ENCODE measurements around the gene IFI35. TPM values are rescaled to one million over a fixed set of nuclear protein-coding genes. Genes with fewer than 3 reads are reported as not detected.

IFI35 gene
- total RNA-seq, 1 donor from 2014 or later, result 60.5 TPM

DNA sequence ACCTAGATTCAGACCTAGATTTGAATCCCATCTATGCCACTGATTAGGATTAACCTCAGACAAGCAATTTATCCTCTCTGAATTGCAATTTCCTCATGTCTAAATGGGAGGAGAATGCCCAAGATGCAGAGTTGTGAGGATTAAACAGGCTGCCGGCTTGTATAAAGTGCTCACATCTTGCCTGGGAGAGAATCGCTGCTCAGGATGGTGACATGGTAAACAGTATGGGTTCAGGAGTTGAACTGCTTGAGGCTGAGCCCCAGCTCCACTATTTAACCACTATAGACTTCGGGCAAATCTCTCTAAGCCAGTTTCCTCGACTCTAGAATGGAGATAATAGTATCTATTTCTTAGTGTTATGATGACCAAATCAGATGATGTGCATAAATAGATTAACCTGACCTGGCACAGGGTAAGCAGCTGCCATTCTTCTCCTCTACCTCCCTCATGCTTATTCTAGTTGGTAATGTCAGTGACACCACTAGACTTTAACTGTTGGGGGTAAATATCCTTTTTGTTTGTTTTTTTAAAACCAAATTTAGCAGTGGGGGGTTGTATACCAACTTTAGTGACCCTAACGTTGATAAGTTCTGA lies 9.1 kb upstream of the IFI35 start:
- peak overlapping the region; percentile 99 for H3K4me3 Mint-ChIP-seq (ENCODE audit: unreplicated experiment)
- Histone ChIP-seq H3K27me3 (ENCODE audit: insufficient read depth, low read length) (no peaks in the 10 kb centered on the region), H3K27ac (ENCODE audit: low read depth, low read length) (peak overlapping the region; percentile 38), H3K4me3 (ENCODE audit: insufficient read depth, low read depth, low read length) (peak overlapping the region; percentile 43), H3K4me1 (ENCODE audit: insufficient read depth, low read length) (peaks cover 29% of the 10 kb centered on the region), H3K36me3 (ENCODE audit: insufficient read depth, low read length) (peaks cover 27% of the 10 kb centered on the region), H3K9me3 (ENCODE audit: insufficient read depth, low read depth, low read length) (no peaks in the 10 kb centered on the region), H2AFZ (ENCODE audit: low read depth, low read length) (peak overlapping the region; percentile 16), H3K79me2 (ENCODE audit: insufficient read depth, low read length) (peaks cover 35% of the 10 kb centered on the region), H4K20me1 (ENCODE audit: insufficient read depth, low read length) (peaks cover 38% of the 10 kb centered on the region), H3K9ac (ENCODE audit: low read length) (peak overlapping the region; percentile 64), H3K4me2 (ENCODE audit: low read length) (peak overlapping the region; percentile 78)
- no peak for TF ChIP-seq EZH2 (IDR thresholded peaks at IDR 0.05; ENCODE audit: insufficient read depth, low read length)
- TF ChIP-seq, protein P1, sequence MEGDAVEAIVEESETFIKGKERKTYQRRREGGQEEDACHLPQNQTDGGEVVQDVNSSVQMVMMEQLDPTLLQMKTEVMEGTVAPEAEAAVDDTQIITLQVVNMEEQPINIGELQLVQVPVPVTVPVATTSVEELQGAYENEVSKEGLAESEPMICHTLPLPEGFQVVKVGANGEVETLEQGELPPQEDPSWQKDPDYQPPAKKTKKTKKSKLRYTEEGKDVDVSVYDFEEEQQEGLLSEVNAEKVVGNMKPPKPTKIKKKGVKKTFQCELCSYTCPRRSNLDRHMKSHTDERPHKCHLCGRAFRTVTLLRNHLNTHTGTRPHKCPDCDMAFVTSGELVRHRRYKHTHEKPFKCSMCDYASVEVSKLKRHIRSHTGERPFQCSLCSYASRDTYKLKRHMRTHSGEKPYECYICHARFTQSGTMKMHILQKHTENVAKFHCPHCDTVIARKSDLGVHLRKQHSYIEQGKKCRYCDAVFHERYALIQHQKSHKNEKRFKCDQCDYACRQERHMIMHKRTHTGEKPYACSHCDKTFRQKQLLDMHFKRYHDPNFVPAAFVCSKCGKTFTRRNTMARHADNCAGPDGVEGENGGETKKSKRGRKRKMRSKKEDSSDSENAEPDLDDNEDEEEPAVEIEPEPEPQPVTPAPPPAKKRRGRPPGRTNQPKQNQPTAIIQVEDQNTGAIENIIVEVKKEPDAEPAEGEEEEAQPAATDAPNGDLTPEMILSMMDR (IDR thresholded peaks at IDR 0.05; ENCODE audit: insufficient read depth, low read depth, low read length), result no peak
- no peaks in the 10 kb centered on the region for H3K27me3 Mint-ChIP-seq (ENCODE audit: low read depth, unreplicated experiment)
- no peak for FAIRE-seq
- DNase-seq (ENCODE audit: low read depth), result no peak
- H3K4me1 Mint-ChIP-seq (ENCODE audit: low read depth, unreplicated experiment), result peaks cover 25% of the 10 kb centered on the region
- no peaks in the 10 kb centered on the region for H3K9me3 Mint-ChIP-seq (ENCODE audit: unreplicated experiment)
- peak overlapping the region; percentile 99 for H3K27ac Mint-ChIP-seq (ENCODE audit: unreplicated experiment)
- H3K36me3 Mint-ChIP-seq (ENCODE audit: low read depth, unreplicated experiment), result peaks cover 29% of the 10 kb centered on the region

DNA sequence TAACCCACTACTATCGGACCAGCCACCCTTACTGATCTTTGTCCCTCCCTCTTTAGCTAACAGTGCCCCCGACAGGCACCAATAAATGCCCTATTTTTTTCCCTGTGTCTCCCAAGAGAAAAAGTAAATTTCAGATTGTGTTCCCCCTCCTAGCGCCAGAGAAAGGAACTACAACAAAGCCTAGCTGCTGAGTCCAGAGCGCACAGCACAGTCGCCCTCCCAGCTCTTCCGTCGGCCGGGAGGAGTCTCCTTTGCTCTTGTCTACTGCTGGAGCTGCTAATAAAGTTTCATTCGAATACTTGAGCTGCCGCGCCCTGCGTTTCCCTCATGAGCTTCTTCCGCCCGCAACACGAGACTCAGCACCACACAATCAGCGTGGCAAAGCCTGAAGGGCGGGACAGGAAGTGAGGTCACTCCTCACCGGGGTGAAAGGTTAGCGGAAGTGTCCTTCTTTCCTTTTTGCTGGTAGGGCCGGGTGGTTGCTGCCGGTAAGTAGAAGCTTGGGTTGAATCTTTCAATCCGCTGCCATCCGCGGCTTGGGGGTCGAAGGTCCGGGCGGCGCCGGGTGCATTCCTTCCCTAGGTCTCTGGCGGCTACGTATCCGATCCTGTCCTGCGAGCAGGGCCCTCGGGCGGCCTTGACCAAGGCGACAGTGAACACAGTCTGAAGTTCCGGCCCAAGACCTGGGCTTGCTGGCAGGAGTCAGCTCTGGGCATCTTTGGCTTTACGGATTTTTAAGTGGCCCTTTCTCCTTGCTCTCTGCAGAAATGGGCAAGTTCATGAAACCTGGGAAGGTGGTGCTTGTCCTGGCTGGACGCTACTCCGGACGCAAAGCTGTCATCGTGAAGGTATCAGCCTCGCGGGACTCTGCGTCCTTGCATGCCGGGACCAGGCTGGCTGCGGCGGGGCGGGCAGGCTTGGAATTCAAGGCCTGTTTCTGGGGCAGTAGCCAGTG lies 8.3 kb upstream of the IFI35 start, which contains the start of gene RPL27:
Gene RPL27 (plus strand): TSS at position 436 of the 955 bp plus-strand sequence. CDS start 332 bp downstream, at position 768.
- DNase-seq (ENCODE audit: low read depth), result peak; percentile 100
- Histone ChIP-seq H2AFZ (ENCODE audit: low read depth, low read length) (peak within 1 kb of the TSS; percentile 69), H3K79me2 (ENCODE audit: insufficient read depth, low read length) (peaks cover 37% of the 10 kb centered on the region), H4K20me1 (ENCODE audit: insufficient read depth, low read length) (peaks cover 46% of the 10 kb centered on the region), H3K36me3 (ENCODE audit: insufficient read depth, low read length) (peaks cover 26% of the 10 kb centered on the region), H3K27me3 (ENCODE audit: insufficient read depth, low read length) (no peaks in the 10 kb centered on the region), H3K9ac (ENCODE audit: low read length) (peak within 1 kb of the TSS; percentile 96), H3K27ac (ENCODE audit: low read depth, low read length) (peak within 1 kb of the TSS; percentile 93), H3K4me2 (ENCODE audit: low read length) (peak within 1 kb of the TSS; percentile 96), H3K4me3 (ENCODE audit: insufficient read depth, low read depth, low read length) (peak within 1 kb of the TSS; percentile 98), H3K9me3 (ENCODE audit: insufficient read depth, low read depth, low read length) (no peaks in the 10 kb centered on the region), H3K4me1 (ENCODE audit: insufficient read depth, low read length) (peaks cover 31% of the 10 kb centered on the region)
- H3K4me3 Mint-ChIP-seq (ENCODE audit: unreplicated experiment), result peak within 1 kb of the TSS; percentile 99
- peaks cover 34% of the 10 kb centered on the region for H3K36me3 Mint-ChIP-seq (ENCODE audit: low read depth, unreplicated experiment)
- no peaks in the 10 kb centered on the region for H3K27me3 Mint-ChIP-seq (ENCODE audit: low read depth, unreplicated experiment)
- FAIRE-seq, result peak; percentile 69
- peak within 1 kb of the TSS; percentile 99 for H3K27ac Mint-ChIP-seq (ENCODE audit: unreplicated experiment)
- TF ChIP-seq, protein P1 (IDR thresholded peaks at IDR 0.05; ENCODE audit: insufficient read depth, low read depth, low read length), result peak; percentile 83
- TF ChIP-seq EZH2 (IDR thresholded peaks at IDR 0.05; ENCODE audit: insufficient read depth, low read length), result no peak
- H3K9me3 Mint-ChIP-seq (ENCODE audit: unreplicated experiment), result no peaks in the 10 kb centered on the region
- H3K4me1 Mint-ChIP-seq (ENCODE audit: low read depth, unreplicated experiment), result peaks cover 27% of the 10 kb centered on the region
